ENCODE results near the gene CMKLR1.
A peak's percentile ranks its signal among the peaks of the same experiment; 100 is the strongest.

CMKLR1 gene

DNA sequence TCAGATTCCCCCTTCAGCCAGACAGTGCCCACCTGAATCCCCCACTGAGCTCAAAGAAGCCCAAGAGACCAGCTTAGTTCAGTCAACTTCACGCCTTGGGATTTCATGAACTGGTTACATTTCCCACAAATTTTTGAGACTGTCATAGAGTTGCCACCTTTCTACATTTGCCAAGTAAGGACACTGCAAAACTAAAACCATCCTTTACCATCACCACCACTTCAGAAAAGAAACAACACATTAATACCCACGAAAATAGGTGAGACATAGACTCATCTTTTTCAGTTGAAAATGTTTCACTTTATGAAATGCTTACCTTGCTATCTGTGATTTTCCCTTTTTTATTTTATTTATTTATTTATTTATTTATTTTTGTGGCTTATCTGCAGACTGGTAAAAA lies 16.1 kb downstream of the CMKLR1 start:
- H3K27me3 ChIP-seq = no peaks in the 10 kb centered on the region
- no peaks in the 10 kb centered on the region for H3K9me3 ChIP-seq
- peaks cover 10% of the 10 kb centered on the region for H3K4me1 ChIP-seq
- no peak for DNase-seq
- no peak overlapping the region for H3K4me3 ChIP-seq (ENCODE audit: low read depth, low read length)
- H3K36me3 ChIP-seq = no peaks in the 10 kb centered on the region
- TF ChIP-seq, protein P1, sequence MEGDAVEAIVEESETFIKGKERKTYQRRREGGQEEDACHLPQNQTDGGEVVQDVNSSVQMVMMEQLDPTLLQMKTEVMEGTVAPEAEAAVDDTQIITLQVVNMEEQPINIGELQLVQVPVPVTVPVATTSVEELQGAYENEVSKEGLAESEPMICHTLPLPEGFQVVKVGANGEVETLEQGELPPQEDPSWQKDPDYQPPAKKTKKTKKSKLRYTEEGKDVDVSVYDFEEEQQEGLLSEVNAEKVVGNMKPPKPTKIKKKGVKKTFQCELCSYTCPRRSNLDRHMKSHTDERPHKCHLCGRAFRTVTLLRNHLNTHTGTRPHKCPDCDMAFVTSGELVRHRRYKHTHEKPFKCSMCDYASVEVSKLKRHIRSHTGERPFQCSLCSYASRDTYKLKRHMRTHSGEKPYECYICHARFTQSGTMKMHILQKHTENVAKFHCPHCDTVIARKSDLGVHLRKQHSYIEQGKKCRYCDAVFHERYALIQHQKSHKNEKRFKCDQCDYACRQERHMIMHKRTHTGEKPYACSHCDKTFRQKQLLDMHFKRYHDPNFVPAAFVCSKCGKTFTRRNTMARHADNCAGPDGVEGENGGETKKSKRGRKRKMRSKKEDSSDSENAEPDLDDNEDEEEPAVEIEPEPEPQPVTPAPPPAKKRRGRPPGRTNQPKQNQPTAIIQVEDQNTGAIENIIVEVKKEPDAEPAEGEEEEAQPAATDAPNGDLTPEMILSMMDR (IDR thresholded peaks at IDR 0.05; ENCODE audit: low read depth, low read length) = no peak

- peaks cover 5% of the 10 kb centered on the region for H3K4me1 ChIP-seq
- H3K9me3 ChIP-seq = no peaks in the 10 kb centered on the region; the same call in 1 of the 2 replicates
- H3K4me3 ChIP-seq (ENCODE audit: low read depth, low read length) = no peak overlapping the region
These were observed 17.4 kb downstream of the CMKLR1 start for GRCh38 chr12:108321688-108322087.

DNA sequence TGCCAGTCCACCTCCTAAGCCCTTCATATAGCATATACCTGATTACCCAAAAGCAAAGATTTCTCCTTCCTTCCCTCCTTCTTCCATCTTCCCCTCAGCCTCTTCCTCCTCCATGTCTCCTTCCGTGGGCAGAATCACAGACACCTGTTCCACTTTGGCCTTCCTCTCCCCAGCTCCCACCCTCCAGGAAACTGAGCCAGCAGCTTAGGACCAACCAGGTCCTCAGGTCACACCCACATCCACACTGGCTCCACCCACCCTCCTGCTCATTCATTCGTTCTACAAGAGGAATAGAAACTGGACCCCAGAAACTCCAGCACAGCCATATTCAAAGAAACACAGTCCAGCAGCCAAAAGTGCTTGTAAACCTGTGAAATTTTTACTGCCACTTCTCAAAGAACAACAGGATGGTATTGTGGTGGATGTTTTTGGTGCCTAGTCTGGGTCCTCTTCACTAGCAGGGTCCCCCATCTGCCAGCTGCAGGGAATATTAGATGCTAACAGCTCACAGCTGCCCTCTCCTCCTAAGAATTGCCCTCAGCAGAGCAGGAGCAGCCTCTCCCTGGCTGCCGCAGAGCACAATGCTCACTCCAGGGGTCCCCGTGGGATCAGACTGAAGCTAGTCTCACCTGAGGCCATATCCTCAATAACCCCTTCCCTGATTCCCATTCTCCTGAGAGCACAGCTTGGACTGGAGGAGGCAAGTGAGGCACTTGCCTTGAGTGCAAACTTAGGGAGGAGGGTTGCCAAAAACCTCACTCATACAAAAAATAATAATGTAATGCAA lies 18.4 kb downstream of the CMKLR1 start:
- no peak for DNase-seq
- no peaks in the 10 kb centered on the region for H3K27me3 ChIP-seq
- H3K4me1 ChIP-seq = no peaks in the 10 kb centered on the region
- TF ChIP-seq, protein P1 (IDR thresholded peaks at IDR 0.05; ENCODE audit: low read depth, low read length) = peak; percentile 18; the same call in 1 of the 2 replicates
- no peaks in the 10 kb centered on the region; the same call in 1 of the 2 replicates for H3K9me3 ChIP-seq
- no peak overlapping the region for H3K4me3 ChIP-seq (ENCODE audit: low read depth, low read length)
- no peaks in the 10 kb centered on the region for H3K36me3 ChIP-seq

More at GRCh38 chr12:108321688-108322087, 17.4 kb downstream of the CMKLR1 start:
- no peaks in the 10 kb centered on the region for H3K27me3 ChIP-seq
- TF ChIP-seq, protein P1 (IDR thresholded peaks at IDR 0.05; ENCODE audit: low read depth, low read length) = no peak
- H3K36me3 ChIP-seq = no peaks in the 10 kb centered on the region
- no peak for DNase-seq

DNA sequence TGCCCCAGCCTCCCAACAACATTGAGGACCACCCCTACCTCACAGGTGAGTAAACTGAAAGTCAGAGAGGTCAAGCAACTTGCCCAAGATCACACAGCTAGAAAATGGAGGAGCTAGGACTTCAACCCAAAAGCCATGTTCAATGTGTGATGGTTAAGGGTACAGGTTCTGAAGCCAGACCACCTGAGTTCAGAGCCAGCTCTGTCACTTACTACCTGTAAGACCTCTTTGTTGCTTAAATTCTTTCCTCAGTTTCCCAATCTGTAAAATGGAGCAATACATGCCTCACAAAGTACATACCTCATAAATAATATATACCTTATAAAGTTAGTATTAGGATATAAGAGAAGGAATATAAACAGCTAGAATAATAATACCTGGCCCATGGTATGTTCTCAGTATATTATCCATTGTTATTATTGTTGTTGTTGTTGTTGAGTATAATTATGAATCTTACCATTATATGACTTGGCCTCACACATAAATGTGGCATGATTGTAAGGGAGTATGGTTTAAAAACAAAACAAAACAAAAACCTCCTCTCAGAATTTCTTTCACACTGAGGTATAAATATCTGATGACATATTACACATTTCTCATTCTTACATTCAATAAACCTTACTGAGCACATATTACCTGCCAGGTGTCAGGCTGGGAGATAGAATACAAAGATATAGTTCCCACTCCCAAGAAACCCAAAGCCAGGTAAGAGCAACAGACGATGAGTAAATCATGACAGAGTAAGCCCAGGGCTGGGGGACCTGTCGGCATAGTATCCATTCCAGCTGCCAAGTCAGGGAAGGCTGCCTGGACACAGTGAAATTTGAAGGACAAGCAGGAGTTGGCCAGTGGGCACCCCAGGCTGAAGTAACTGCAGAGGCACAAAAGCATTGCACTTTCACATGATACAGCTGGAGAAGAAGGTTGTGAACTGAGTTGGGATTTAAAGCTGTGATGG lies 19.6 kb downstream of the CMKLR1 start:
- H3K4me1 ChIP-seq = no peaks in the 10 kb centered on the region
- no peak overlapping the region for H3K4me3 ChIP-seq (ENCODE audit: low read depth, low read length)
- TF ChIP-seq, protein P1 (IDR thresholded peaks at IDR 0.05; ENCODE audit: low read depth, low read length) = no peak
- H3K9me3 ChIP-seq = no peaks in the 10 kb centered on the region; the same call in 1 of the 2 replicates
- H3K36me3 ChIP-seq = no peaks in the 10 kb centered on the region
- H3K27me3 ChIP-seq = no peaks in the 10 kb centered on the region
- no peak for DNase-seq

DNA sequence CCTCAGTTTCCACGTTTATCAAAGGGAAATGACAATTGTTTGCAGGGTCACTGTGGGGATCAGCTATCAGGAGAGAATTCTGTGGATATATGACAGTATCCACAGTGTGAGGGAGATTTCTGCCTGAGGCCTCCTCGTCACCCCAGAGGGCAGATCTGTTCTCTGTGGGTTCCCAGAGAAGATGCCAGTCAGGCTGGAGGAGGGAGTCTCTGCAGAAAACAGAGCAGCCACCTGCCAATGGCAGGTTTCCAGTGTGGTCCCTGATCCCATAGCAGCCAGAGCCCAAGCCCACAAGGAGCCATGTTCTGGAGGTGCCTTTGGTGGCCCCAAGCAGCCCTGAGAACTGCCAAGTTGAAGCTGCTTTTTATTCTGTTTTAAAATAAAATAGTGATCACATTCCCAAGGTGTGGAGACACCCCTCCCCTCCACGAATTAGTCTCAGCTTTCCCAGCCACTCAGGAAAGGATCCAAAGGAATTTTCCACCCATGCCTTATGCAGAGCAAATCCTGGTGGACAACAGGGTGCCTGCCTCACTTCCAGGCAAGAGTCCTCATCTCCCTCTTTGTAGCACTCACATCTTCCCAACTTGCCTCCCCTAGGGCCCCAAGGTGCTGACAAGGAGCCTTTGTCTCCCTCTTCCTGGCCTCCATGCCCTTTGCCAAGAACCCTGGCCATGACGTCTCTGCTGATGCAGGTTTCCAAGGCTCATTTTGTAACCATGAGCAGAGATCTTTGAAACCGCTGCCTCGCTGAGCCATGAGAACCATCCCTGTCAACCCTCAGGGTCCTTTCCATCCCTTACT lies 20.4 kb downstream of the CMKLR1 start:
- TF ChIP-seq, protein P1 (IDR thresholded peaks at IDR 0.05; ENCODE audit: low read depth, low read length) = no peak
- no peak overlapping the region for H3K4me3 ChIP-seq (ENCODE audit: low read depth, low read length)
- no peak for DNase-seq
- H3K9me3 ChIP-seq = no peaks in the 10 kb centered on the region; the same call in 1 of the 2 replicates
- H3K27me3 ChIP-seq = no peaks in the 10 kb centered on the region
- H3K36me3 ChIP-seq = no peaks in the 10 kb centered on the region
- peaks cover 2% of the 10 kb centered on the region for H3K4me1 ChIP-seq
